ENCODE measurements around the gene KTN1. TPM values are rescaled to one million over a fixed set of nuclear protein-coding genes. Genes with fewer than 3 reads are reported as not detected.

The KTN1 gene
- total and polyA plus RNA-seq, 2 experiments from 2014 or later: 124 to 607 TPM

- Histone ChIP-seq H3K27ac (ENCODE audit: low read depth) (no peak overlapping the region), H3K36me3 (ENCODE audit: insufficient read depth) (peaks cover 26% of the 10 kb centered on the region; the same call in 1 of the 2 replicates), H3K4me3 (no peak overlapping the region), H4K20me1 (replicated peaks; ENCODE audit: insufficient read depth) (no peaks in the 10 kb centered on the region; the same call in 1 of the 2 replicates), H3K79me2 (replicated peaks; ENCODE audit: insufficient read depth) (no peaks in the 10 kb centered on the region), H2AFZ (no peak overlapping the region), H3F3A (replicated peaks; ENCODE audit: low read depth) (no peaks in the 10 kb centered on the region), H3K4me2 (no peak overlapping the region), H3K4me1 (ENCODE audit: insufficient read depth) (no peaks in the 10 kb centered on the region), H3K9me2 (ENCODE audit: insufficient read depth) (no peaks in the 10 kb centered on the region), H3K27me3 (ENCODE audit: insufficient read depth) (no peaks in the 10 kb centered on the region)
- no peaks in the 10 kb centered on the region for H3K4me1 Mint-ChIP-seq
- peaks cover 28% of the 10 kb centered on the region for H3K36me3 Mint-ChIP-seq (ENCODE audit: low read depth)
- H3K4me3 Mint-ChIP-seq: no peak overlapping the region
- no peaks in the 10 kb centered on the region for H3K27me3 Mint-ChIP-seq (ENCODE audit: insufficient read depth, low read depth, poor library complexity)
- ATAC-seq (no peak), DNase-seq (ENCODE audit: low spot score) (no peak)
- TF ChIP-seq STAT1 (IDR thresholded peaks at IDR 0.05; ENCODE audit: unreplicated experiment) (no peak), POLR2AphosphoS5 (IDR thresholded peaks at IDR 0.05; ENCODE audit: low read depth) (no peak), ZNF462 (CRISPR knock-in tag; IDR thresholded peaks at IDR 0.05) (no peak), ZNF331 (CRISPR knock-in tag; IDR thresholded peaks at IDR 0.05; ENCODE audit: low read depth) (no peak), CREB1 (CRISPR knock-in tag; IDR thresholded peaks at IDR 0.05; ENCODE audit: low read depth) (no peak), REST (IDR thresholded peaks at IDR 0.05; ENCODE audit: unreplicated experiment) (no peak), ZNF114 (CRISPR knock-in tag; IDR thresholded peaks at IDR 0.05) (no peak), CTCF (conservative IDR thresholded peaks at IDR 0.05; ENCODE audit: low read depth in 2 of 2) (no peak), JUNB (IDR thresholded peaks at IDR 0.05; ENCODE audit: unreplicated experiment) (no peak), EZH2 (IDR thresholded peaks at IDR 0.05; ENCODE audit: low read depth, unreplicated experiment) (no peak), EZH2phosphoT487 (IDR thresholded peaks at IDR 0.05; ENCODE audit: unreplicated experiment) (no peak), ETS1 (IDR thresholded peaks at IDR 0.05) (no peak), NANOG (IDR thresholded peaks at IDR 0.05; ENCODE audit: borderline replicate concordance) (no peak)
- H3K9me3 Mint-ChIP-seq: no peaks in the 10 kb centered on the region
- no peak overlapping the region for H3K27ac Mint-ChIP-seq
Measured at GRCh38 chr14:55667801-55668200, 87.8 kb downstream of the KTN1 start.
